Activated CD4-positive, alpha-beta T cell treated with anti-CD3 and anti-CD28 coated beads, Interleukin-2, amount 50 U/mL, for 48 hours (primary cell): ENCODE data around the gene SRC.

Experiments used
- DNase-seq, 2 experiments: peaks; one replicate each; pipeline ENCODE4 v3.0.0-alpha.2; 2020

The SRC gene

DNA sequence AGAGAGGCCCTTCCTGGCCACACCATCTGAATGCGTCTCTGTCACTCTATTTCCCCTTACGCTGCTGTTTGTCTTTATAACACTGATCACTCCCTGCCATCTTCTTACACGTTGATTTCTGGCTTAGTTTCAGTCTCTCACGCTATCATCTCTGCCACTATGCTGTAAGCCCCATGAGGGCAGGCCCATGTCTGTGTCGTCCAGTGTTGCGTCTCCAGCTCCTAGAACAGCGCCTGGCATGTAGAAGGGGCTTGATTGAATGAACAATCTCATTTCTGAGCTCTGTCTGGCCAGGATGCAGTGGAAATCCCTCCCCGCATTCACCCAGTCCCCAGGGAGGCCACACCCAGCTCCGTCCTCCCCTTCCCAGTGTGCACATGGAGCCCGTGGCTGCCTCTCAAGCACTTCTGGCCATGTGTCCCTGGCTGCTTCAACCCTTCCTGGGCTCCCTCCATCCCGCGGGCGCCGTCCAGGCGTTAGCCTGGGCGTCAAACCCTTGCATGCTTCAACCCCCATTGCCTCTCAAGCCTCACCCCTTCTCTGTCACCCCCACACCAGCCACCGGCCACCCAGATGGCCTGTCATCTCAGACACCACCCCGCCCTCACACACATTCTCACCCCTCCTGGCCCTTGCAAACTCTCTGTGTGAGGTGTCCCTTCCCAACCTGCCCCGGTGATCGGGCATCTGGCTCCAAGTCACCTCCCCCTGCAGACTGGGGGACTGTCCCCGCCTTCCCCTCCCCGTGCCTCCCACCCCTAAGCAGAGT, 71.1 kb downstream of the SRC start:
- DNase-seq, result no peak

DNA sequence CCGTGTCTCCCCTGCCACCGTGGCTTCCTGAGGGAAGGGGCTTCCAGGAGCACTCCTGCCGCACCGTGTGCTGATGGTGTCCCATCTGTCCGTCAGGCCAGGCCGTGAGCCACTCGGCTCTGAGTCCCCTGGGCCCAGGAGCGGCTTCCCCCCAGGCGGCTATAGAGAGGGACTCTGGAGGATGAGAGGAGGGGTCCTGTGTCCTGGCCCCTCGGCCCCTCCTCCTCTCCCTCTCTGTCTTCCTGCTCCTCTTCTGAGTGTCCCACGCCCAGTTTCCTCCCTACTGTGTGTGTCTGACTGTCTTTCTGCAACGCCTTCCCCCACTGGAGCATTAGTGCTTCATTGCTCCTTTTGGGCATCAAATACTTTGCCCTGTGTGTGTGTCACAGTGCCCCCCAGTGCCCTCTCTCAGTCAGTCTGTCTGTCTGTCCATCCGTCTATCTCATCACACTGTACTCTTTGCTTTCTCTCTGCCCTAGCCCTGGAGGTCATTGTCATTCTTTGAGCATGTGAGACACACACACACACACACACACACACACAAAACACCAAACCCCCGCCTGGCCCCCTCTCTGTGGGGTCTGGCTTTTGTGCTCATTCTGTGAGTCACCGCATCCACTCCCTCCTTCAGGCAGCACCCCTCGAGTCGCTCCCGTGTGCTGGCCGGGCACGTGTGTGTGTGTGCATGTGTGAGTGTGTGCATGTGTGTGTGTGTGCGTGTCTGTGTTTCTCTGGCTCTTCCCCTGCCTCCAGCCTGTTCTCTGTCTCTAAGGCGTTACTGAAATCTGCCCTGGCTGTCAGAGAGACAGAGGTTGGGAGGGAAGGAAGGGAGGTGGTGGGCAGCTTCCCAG, 71.9 kb downstream of the SRC start:
- no peak for DNase-seq

DNA sequence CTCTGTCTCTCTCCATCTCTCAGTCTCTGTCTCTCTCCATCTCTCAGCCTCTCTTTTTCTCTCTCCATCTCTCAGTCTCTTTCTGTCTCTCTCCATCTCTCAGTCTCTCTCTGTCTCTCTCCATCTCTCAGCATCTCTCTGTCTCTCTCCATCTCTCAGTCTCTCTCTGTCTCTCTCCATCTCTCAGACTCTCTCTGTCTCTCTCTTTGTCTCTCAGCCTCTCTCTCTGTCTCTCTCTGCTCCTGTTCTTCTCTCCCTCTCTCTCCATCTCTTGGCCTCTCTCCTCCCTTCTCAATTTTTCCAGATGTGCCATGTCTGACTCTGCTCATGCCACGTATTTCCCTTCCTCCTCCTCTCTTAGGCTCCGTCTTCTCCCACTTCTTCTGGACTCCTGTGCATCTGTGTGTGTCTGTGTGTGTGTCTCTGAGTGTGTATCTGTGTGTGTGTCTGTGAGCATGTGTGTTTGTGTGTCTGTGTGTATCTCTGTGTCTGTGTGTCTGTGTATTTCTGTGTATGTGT, 72.7 kb downstream of the SRC start:
- no peak for DNase-seq

DNA sequence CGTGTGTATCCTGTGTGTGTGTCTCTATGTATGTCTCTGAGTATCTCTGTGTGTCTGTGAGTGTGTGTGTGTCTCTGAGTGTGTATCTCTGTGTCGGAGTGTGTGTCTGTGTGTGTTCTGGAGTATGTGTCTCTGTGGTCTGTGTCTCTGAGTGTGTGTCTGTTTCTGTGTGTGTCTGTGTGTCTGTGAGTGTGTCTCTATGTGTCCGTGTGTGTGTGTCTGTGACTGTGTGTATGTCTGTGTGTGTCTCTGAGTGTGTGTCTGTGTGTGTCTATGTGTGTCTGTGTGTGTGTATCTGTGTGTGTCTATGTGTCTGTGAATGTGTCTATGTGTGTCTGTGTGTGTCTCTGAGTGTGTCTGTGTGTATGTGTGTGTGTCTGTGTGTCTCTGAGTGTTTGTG, 73.4 kb downstream of the SRC start:
- DNase-seq, result no peak

DNA sequence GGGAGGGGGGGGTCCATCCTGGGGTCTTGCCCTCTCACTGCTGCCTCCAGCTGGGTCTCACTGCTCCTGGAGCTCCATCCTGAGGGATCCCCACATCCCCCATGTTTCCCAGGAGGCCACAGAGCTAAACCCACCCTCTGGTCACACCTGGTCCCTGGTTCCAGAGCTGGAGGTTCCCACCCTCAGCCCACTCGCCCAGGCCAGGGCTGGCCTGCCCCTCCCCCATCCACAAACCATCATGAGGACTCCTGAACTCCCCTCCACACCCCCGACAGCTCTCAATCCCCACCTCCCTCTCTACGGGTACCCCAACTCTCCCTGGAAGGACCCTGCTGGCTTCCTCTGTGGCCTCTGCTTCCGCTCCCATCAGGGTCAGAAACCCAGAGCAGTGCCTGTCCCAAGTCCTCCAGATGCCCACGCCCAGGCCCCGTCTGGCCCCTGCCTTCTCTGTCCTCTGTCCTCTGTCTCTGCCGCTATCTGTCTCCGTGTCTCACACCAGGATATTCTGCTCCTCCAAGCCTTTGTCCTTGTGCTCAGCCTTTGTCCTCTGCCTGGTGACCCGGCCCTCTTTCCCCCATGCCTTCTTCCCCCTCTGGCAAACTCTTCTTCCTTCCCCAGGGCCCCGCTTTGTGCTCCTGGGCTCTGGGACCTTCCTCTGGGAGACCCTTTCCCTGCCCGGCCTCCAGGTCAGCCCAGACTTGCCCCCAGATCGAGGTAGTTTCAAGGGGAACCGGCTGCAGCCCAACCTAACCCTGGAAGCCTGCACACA, 74.0 kb downstream of the SRC start:
- no peak for DNase-seq

DNA sequence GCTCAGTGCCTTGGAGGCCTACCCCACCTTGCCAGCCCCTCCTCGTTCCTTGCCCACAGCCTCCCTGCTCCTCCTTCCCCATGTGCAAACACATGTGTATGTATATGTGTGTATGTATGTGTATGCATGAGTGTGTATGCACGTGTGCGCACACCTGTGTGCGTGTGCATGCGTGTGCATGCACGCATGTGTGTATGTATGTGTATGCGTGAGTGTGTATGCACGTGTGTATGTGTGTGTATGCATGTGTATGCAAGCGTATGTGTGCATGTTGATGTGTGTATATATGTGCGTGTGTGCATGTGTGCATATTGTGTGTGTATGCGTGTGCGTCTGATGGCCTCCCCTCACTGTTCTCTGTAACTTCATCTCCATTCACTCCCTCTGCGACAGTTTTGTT, 74.7 kb downstream of the SRC start:
- DNase-seq, result no peak

DNA sequence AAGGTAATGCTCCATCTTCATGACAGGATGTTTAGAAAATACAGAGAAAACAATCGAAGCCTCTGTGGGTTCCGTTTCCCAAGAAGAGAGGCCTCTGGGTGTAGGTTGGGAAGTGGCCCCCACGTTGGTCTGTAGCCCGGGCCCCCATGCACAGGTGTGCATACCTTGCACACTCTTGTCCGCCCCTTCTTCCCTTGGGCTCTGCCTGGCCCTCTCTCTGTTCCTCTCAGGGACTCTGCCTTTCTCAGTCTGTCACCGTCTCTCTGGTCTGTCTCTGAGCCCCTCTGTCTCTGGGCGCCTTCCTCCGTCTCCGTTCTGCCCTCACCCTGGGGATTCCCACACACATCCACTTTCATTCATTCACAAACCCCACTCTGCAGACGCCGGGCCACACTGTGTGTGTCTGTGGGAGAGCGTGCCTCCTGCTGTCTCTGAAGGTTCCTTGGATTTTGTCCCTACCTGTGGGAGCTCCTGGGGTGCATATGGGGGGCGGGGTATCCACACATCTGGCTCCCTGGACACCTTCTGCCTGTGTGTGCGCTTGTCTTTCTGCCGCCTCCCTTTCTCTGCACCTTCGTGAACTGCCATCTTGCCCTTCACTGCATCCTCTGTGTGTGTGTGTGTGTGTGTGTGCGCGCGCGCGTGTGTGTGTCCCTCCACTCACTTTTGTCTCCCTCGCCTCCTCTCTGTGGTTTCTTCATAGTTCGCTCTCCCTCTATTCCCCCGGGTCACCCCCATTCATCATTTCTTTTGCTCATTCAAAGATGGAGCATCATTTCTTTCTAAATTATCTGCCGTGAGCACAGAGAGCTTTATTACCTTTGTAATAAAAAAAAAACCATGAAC, 75.3 kb downstream of the SRC start:
- no peak for DNase-seq

DNA sequence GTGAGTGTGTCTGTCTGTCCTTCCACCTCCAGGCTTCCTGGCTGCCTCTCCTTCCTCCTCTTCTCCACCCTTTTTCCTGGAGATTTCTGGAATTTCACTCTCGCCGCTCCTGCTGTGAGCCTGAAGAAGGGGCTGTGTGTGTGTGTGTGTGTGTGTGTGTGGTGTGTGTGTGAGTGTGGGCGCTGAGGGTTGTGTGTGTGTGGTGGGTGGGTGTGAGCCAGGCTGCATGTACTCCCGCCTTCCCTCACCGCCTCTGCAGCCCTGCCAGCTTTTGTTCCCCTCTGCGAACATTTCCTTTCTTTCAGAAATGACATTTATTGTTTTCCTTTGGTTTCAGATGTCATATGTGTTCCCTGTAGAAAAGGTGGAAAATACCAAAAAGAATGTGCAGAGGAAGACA, 76.0 kb downstream of the SRC start:
- DNase-seq, result no peak

DNA sequence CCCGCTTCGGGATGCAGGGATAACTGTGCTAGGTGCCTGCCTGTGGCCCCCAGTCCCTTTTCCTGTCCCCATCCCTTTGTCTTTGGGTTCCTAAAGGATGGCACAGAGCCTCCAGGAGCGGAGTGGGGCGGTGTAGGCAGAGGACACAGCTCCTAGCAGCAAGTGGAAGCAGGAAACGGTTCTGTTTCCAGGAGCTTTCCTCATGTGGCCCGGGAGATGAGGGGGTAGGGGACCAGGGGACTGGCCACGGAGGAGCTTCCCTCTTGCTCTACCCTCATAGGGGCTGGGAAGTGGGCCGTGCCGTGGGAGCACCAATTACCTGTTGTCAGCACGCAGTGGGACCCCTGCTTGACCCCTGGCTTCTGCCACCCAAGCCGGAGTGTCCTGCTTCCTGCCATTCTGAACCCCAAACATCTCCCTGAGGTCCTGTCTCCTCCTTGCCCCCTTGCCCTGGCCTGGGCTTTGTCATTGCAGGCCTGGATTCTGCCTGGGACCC, 76.9 kb downstream of the SRC start:
- DNase-seq, result no peak

DNA sequence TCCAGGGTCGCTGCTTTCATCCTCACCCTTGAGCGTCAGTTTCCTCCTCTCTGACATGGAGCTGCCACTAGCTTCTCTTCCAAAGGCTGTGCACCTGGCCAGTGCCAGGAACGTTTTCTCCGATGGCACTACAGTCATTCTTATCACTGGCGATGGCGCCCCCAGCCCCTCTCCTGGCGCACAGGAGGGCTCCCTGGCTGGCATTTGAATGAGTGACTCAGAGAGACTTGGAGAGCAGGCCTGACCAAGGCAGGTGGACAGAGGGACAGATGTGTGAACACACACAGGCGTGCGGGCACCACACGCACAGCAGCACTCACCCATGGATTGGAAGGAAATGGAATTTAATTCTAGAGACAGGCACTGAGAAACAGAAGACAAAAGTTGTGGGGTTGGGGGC, 77.6 kb downstream of the SRC start:
- DNase-seq, result no peak

DNA sequence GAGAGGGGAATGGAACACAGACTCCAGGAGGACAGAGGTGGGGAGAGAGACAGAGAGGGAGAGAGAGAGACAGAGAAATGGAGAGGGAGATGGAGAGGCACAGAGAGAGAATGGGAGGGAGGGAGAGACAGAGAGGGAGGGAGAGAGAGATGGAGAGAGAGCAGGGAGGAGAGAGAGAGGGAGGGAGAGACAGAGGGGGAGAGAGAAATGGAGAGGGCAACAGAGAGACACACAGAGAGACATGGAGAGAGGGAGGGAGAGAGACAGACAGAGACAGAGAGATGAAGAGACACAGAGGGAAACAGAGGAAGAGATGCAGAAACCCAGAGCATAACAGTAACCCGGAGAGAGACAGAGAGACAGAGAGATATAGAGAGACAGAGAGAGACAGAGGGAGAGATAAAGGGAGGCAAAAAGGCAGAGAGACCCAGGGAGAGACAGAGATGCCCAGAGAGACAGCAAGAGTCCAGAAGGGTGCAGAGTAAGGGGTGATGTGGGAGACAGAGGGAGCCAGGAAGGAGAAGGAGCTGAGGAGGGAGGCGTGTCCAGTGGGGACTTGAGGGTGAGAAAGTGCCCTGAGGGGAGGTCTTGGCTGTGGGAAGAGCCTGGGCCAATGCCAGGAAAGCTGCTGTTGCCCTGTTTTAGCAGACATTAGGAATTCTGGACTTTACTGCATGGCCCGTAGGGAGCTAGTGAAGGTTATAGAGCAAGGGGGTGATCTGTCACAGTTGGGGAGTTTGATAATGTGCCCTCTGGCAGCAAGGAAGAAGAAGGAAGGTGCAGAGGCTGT, 78.3 kb downstream of the SRC start:
- DNase-seq, result no peak

DNA sequence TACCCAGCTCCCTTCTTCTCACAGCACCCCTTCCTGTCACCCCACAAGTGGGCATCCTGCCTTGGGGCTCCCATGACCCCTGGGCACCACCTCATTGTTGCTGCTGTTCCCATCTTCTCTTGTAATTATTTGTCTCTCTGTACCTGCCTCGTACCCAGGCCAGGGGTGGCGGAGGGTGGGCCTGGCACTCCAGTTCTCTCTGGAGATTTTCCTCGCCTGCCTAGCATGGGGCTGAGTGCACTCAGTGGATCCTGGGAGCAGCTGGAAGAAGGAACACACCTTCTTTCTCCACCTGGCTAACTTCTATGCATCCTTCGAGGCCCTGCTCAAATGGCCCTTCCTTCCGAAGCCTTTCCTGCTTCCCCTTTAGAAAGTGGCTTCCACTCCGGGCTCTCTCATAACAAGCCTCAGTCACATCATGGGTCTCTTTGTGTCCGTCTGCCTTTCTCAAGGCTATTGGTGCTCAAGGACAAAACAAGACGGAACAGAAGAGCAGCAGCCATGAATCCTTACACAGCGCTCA, 79.2 kb downstream of the SRC start:
- DNase-seq, result no peak

DNA sequence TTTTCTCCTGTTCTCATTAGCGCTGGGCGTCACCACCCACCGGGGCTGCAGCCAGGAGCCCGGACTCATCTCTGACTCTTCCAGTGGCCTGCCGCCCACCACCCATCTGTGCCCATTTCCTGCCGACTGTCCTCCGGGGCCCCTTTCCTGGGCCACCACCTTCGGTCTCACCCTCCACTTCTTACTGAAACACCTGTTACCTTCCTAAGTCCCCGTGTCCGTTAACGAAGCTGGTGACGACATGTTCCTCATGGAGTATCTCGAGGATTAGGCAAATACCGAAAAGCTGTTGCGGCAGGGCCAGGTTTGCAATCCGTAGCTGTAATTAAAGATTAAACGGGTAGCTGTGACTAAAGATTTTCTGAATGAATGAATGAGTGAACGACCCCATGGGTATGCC, 80.2 kb downstream of the SRC start:
- DNase-seq, result no peak

DNA sequence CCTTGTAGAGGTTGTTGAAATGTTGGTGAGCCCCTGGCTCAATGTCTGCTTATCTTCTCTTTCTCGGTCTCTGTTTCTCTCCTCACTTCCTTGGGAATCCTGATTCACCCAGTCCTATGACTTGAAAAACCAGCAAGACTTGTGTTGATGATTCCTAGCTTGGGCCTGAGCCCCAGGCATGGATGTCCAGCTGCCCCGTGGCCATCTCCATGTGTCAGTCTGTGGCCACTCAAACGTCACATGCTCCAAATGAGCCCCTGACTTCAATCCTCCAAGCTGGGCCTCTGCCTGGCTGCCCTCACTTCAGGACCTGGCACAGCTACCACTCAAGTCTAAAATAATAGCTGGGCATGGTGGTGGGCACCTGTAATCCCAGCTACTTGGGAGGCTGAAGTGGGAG, 81.0 kb downstream of the SRC start:
- no peak for DNase-seq

DNA sequence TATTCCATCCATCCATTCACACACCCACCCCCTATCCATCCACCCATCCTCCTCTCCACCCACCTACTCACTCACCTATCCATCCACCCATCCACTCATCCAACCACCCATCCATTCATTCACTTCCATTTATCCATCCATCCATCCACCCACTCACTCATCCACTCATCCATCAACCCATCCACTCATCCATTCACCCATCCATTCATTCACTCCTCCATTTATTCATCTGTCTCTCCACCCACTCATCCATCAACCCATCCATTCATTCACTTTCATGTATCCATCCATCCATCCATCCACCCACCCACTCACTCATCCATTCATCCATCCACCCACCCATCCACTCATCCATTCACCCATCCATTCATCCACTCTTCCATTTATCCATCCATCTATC, 84.1 kb downstream of the SRC start:
- no peak for DNase-seq

DNA sequence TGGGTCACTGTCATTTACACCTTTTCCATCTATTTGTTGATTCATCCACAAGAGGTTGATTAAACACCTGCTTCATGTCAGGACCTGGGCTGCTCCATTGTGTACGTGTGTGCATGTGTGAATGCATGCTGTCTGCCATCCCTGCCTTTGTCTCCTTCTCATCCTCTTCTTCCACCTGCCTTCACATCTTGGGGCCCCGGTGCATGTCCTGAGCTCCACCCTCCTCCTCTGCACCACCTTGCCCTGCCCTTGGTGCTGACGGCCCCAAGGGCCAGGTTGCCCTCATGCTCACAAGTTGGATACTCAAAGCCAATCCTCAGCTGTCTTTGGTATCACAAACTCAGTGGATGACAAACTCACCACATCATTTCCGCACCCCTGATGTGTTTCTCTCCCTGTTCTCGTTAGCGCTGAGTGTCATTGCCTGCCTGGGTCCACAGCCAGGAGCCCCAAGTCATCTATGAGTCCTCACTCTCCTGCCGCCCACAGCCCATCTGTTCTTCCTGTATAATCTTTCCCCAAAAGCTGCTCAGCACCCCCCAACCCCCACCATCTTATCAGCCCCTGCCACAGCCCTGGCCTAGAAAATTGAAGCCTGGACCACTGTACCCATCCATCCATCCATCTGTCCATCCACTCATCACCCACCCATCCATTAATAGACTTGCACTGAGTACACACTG, 85.0 kb downstream of the SRC start:
- no peak for DNase-seq

DNA sequence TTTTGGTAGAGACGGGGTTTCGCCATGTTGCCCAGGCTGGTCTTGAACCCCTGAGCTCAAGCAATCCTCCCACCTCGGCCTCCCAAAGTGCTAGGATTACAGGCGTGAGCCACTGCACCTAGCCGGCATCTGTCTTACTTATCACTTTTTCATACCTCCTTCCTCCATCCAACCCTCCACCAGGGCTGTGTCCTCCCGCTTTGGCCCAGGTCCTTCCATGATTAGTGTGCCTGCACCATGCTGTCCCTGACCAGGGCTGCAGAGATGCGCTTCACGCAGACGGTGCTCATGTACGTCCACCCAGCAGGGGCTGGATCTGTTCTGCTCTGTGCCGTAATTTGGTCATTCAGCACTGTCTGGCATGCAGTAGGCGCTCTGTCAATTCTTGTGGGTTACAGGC, 85.8 kb downstream of the SRC start:
- DNase-seq, result no peak

DNA sequence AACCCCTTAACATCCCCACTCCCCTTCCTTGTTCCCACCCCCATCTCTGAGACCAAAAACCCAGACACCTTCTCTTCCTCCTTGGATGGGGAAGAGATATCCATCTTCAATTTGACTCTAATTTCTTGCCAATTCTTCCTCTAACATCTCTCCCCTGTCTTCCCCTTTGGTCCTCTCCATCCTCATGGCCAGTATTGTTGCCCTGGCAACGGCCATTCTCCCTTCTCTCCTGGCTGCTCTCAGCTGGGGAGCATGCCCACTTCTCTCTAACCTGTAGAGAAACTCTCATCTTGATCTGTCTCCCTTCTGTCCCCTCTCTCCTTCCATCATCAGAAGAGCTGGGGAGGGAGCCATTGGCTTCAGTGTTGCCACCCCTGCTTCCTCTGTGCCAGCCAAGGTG, 86.7 kb downstream of the SRC start:
- DNase-seq, result no peak

DNA sequence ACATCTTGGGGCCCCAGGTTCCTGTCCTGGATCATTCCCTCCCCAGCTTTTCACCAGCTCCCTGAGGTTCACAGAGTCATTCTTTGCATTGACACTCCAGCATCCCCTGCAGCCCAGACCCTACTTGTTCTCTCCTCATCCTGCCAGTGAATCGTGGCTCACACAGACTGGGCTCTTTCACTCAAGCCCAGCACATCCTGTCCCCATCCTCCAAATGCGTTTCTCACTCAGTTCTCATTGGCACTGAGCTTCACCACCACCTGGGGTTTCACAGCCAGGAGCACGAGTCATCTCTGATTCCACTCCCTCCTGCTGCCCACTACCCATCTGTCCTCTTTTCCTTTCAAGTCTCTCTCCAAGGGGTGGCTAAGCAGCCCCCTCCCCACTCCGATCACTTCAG, 89.7 kb downstream of the SRC start:
- no peak for DNase-seq

DNA sequence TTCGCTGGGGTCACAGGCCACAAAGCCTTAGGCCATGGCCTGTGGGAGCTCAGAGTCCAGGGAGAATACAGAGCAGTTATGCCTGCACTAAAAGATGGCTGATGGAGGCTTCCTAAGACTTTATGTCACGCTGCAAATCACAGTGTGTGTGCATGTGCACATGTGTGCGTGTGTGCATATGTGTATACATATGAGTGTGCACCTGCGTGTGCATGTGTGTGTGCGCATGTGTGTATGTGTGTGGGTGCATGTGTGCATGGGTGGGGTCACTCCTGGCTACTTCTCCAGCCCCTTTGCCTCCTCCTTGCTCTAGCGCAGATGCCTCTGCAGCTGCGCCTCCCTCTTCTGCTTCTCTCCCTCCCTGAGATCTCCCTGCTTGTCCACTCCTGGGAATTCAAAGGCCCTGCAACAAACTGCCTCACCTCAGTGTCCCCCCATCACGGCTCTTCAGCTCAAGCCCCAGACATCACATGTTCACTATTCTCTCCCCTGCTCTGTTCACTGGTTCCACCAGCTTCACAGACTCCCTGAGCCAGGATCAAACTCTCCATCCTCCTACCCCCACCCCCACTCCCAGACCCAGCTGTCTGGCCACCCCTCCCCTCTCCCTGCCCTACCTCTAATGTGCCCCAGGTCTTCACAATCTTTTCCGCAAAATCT, 90.7 kb downstream of the SRC start:
- DNase-seq, result no peak
